GM12891 (cell line): Measurements from ENCODE around the gene POC1A.

Source experiments
- PAX5 ChIP-seq: IDR thresholded peaks from 2 replicates; pipeline ENCODE4 v1.6.1; 2011; ENCODE audit warnings: low read length, moderate library complexity, mild to moderate bottlenecking; ENCODE audit not compliant: insufficient read depth, severe bottlenecking
- POLR2A ChIP-seq: IDR thresholded peaks from 2 replicates; pipeline ENCODE4 v1.6.1; 2011; ENCODE audit warnings: low read depth, low read length, control low read depth
- POLR2AphosphoS5 ChIP-seq: IDR thresholded peaks from 2 replicates; pipeline ENCODE4 v1.6.1; 2011; ENCODE audit warnings: low read depth, low read length, control low read depth
- POU2F2 ChIP-seq: IDR thresholded peaks from 2 replicates; pipeline ENCODE4 v1.6.1; 2011; ENCODE audit warnings: low read depth, mild to moderate bottlenecking, control low read depth, low read length, moderate library complexity
- SPI1 ChIP-seq: IDR thresholded peaks from 2 replicates; pipeline ENCODE4 v1.6.1; 2011; ENCODE audit warnings: low read depth, low read length, control low read depth
- TAF1 ChIP-seq: IDR thresholded peaks from 2 replicates; pipeline ENCODE4 v1.6.1; 2011; ENCODE audit warnings: low read depth, low read length, control low read depth

GRCh38 chr3:52084954-52085680 is 69.1 kb downstream of the POC1A start:
- TF ChIP-seq TAF1 (no peak), POLR2AphosphoS5 (no peak), POLR2A (no peak), SPI1 (no peak), POU2F2 (no peak), PAX5 (no peak)
